Activated CD4-positive, alpha-beta T cell treated with anti-CD3 and anti-CD28 coated beads, Interleukin-2, Interleukin-4, amounts not matched to agents 100 ng/mL and 50 ng/mL, durations not matched to agents 16 hours and 8 hours (primary cell): ENCODE results near the gene ZBTB20.

Experiments used
- DNase-seq: peaks from one replicate; pipeline ENCODE4 v3.0.0-alpha.2; 2020; ENCODE audit warnings: low spot score

Gene ZBTB20

GRCh38 chr3:114285648-114286230 is 861.3 kb downstream of the ZBTB20 start:
- peak; percentile 50 for DNase-seq

DNA sequence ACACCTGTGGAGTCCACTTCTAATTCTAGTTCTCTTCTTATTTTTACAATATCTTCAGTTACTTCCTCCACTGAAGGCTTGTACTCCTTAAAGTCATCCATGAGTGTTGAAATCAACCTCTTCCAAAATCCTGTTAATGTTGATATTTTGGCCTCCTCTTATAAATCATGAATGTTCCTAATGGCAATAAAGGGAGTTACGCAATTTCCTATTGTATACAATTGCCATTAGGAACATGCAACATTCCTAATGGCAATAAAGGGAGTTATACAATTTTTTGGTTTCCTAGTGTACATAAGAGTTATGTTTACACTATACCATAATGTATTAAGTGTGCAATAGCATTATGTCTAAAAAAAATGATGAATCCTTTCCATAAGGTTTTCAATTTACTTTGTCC is 862.4 kb downstream of the ZBTB20 start:
- DNase-seq = no peak
